Eye (tissue), 1 donor: ENCODE results near the gene CEP89.

Experiments
- DNase-seq: peaks from one replicate; pipeline ENCODE4 v3.0.0-alpha.2; 2015

CEP89 gene

GRCh38 chr19:32831611-32832010, 140.1 kb downstream of the CEP89 start:
- no peak for DNase-seq

- DNase-seq, result no peak
Observed at GRCh38 chr19:32830231-32831014, 141.3 kb downstream of the CEP89 start.

DNA sequence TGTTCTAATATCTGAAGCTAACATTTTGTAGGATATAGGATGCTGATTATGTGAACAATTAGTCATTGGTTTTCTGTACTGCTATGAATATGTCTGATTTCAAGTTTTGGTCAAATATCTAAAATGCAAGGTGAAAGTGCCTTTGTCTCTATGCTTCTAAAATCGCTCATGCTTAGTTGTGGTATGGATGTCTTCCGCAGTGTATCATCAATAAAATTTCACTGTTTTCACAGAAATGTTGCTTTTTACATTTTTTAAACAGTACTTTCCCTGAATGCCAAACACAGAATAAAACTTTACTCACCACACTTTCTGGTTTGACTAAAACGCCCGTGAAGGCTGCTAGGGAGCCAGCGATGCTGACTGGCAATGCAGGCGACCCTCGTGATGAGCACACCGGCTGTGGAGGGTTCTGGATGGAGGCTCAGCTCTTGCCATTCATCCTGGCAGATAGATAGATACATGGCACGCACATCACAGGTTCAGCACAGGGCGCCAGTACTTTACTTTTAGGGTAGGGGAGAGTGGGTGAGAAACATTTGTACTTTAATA, 142.3 kb downstream of the CEP89 start:
- no peak for DNase-seq

- no peak for DNase-seq
Observed at GRCh38 chr19:32828643-32829344, 143.0 kb downstream of the CEP89 start.

- DNase-seq, result no peak
Observed at GRCh38 chr19:32828139-32828538, 143.6 kb downstream of the CEP89 start.
